GM19395 (cell line): Measurements from ENCODE around the gene ADAMTS13.

ENCODE experiments used
- ATAC-seq: cut with Tn5 transposase; IDR thresholded peaks from one replicate; pipeline ENCODE4 v1.9.1; 2021; ENCODE audit warnings: mild to moderate bottlenecking, moderate library complexity; ENCODE audit not compliant: unreplicated experiment

Gene ADAMTS13

GRCh38 chr9:133487331-133487725 lies 65.2 kb downstream of the ADAMTS13 start:
- no peak for ATAC-seq

GRCh38 chr9:133488686-133489252 lies 66.6 kb downstream of the ADAMTS13 start:
- ATAC-seq, result no peak

- no peak for ATAC-seq
Measured at GRCh38 chr9:133489253-133490190, 67.4 kb downstream of the ADAMTS13 start.

- no peak for ATAC-seq
Measured at GRCh38 chr9:133490201-133490681, 68.1 kb downstream of the ADAMTS13 start.

GRCh38 chr9:133490865-133491655 lies 68.9 kb downstream of the ADAMTS13 start:
- ATAC-seq, result no peak

- ATAC-seq, result no peak
Measured at GRCh38 chr9:133491656-133491925, 69.4 kb downstream of the ADAMTS13 start.

GRCh38 chr9:133492061-133493021 lies 70.2 kb downstream of the ADAMTS13 start:
- no peak for ATAC-seq

- ATAC-seq, result no peak
Measured at GRCh38 chr9:133493428-133493827, 71.3 kb downstream of the ADAMTS13 start.

- ATAC-seq, result no peak
Measured at GRCh38 chr9:133493845-133494540, 71.8 kb downstream of the ADAMTS13 start.

GRCh38 chr9:133494636-133495326 lies 72.6 kb downstream of the ADAMTS13 start:
- no peak for ATAC-seq

- no peak for ATAC-seq
Measured at GRCh38 chr9:133495327-133496293, 73.4 kb downstream of the ADAMTS13 start.

- no peak for ATAC-seq
Measured at GRCh38 chr9:133496861-133497842, 75.0 kb downstream of the ADAMTS13 start.

- no peak for ATAC-seq
Measured at GRCh38 chr9:133499132-133499891, 77.1 kb downstream of the ADAMTS13 start.

- ATAC-seq, result no peak
Measured at GRCh38 chr9:133499892-133500270, 77.7 kb downstream of the ADAMTS13 start.

- no peak for ATAC-seq
Measured at GRCh38 chr9:133502112-133502511, 79.9 kb downstream of the ADAMTS13 start.

- ATAC-seq, result no peak
Measured at GRCh38 chr9:133505186-133505830, 83.1 kb downstream of the ADAMTS13 start.
